HepG2 (cell line): ENCODE results near the gene SRCIN1. TPM values are rescaled to one million over a fixed set of nuclear protein-coding genes. Genes with fewer than 3 reads are reported as not detected.

ENCODE experiments used
- BATF2 ChIP-seq: sonication (generic); formaldehyde crosslinking; IDR thresholded peaks from 2 replicates; pipeline ENCODE4 v1.8.0; 2022; ENCODE audit warnings: mild to moderate bottlenecking, missing genetic modification reagents, moderate library complexity
- EZH2 ChIP-seq: conservative IDR thresholded peaks from 2 replicates; pipeline ENCODE4 v1.6.1; 2012; ENCODE audit warnings: mild to moderate bottlenecking, low read depth, low read length, moderate library complexity
- HCFC1 ChIP-seq: fragments of 150-350 bp; IDR thresholded peaks from 2 replicates; pipeline ENCODE4 v1.6.1; 2014; ENCODE audit warnings: low read depth, low read length
- HINFP ChIP-seq: sonication (generic); formaldehyde crosslinking; IDR thresholded peaks from 2 replicates; pipeline ENCODE4 v1.4.0; 2020; ENCODE audit warnings: low read depth, mild to moderate bottlenecking, missing genetic modification reagents
- ISL2 ChIP-seq: sonication (generic); formaldehyde crosslinking; IDR thresholded peaks from 2 replicates; pipeline ENCODE4 v1.5.0; 2020; ENCODE audit warnings: missing genetic modification reagents
- KAT8 ChIP-seq: IDR thresholded peaks from 2 replicates; pipeline ENCODE4 v1.6.1; 2016; ENCODE audit warnings: missing genetic modification reagents, missing compliant biosample characterization
- MBNL3 ChIP-seq: fragments of 250-450 bp; sonication (Bioruptor Pico); conservative IDR thresholded peaks from 2 replicates; pipeline ENCODE4 v1.8.0; 2022; ENCODE audit warnings: mild to moderate bottlenecking, inconsistent platforms
- MED8 ChIP-seq: sonication (generic); formaldehyde crosslinking; IDR thresholded peaks from 2 replicates; pipeline ENCODE4 v1.8.1; 2023; ENCODE audit warnings: mild to moderate bottlenecking, missing genetic modification reagents; ENCODE audit not compliant: insufficient replicate concordance
- MXD1 ChIP-seq: sonication (generic); formaldehyde crosslinking; IDR thresholded peaks from 2 replicates; pipeline ENCODE4 v1.4.0; 2020; ENCODE audit warnings: mild to moderate bottlenecking, missing genetic modification reagents
- NRL ChIP-seq: sonication (generic); formaldehyde crosslinking; IDR thresholded peaks from 2 replicates; pipeline ENCODE4 v1.5.0; 2020; ENCODE audit warnings: missing genetic modification reagents, mild to moderate bottlenecking, moderate library complexity, borderline replicate concordance
- ZBTB44 ChIP-seq: sonication (generic); formaldehyde crosslinking; IDR thresholded peaks from 2 replicates; pipeline ENCODE4 v1.4.0; 2020; ENCODE audit warnings: missing genetic modification reagents
- ZMYM4 ChIP-seq: sonication (generic); formaldehyde crosslinking; IDR thresholded peaks from 2 replicates; pipeline ENCODE4 v1.8.1; 2023; ENCODE audit warnings: mild to moderate bottlenecking, missing genetic modification reagents
- ZNF274 ChIP-seq: sonication (generic); formaldehyde crosslinking; IDR thresholded peaks from 2 replicates; pipeline ENCODE4 v1.5.1; 2020; ENCODE audit warnings: mild to moderate bottlenecking, missing genetic modification reagents
- ZNF33A ChIP-seq: sonication (generic); formaldehyde crosslinking; IDR thresholded peaks from 2 replicates; pipeline ENCODE4 v1.5.1; 2020; ENCODE audit warnings: missing genetic modification reagents, mild to moderate bottlenecking, moderate library complexity, borderline replicate concordance
- ZNF430 ChIP-seq: sonication (generic); formaldehyde crosslinking; IDR thresholded peaks from 2 replicates; pipeline ENCODE4 v1.9.0; 2021; ENCODE audit warnings: mild to moderate bottlenecking, missing genetic modification reagents
- ZNF672 ChIP-seq: sonication (generic); formaldehyde crosslinking; IDR thresholded peaks from 2 replicates; pipeline ENCODE4 v1.8.1; 2022; ENCODE audit warnings: missing genetic modification reagents
- ZNF775 ChIP-seq: sonication (generic); formaldehyde crosslinking; IDR thresholded peaks from 2 replicates; pipeline ENCODE4 v1.4.0; 2020; ENCODE audit warnings: missing genetic modification reagents, mild to moderate bottlenecking, moderate library complexity, borderline replicate concordance
- polyA plus RNA-seq, 8 experiments: library from polyadenylated mRNA; depleted of rRNA in 3 of 8; stranded (reverse) in 7 of 8; unstranded in 1 of 8; fragments of >200 nt; fragmentation: Illumina TruSeq in 4 of 8; extraction: Trizol in 4 of 8; gene quantifications; 2 replicates each; pipeline versions ENCODE4 v1.2.1 to v1.2.3, GENCODE V29; 2011 to 2016; ENCODE audit warnings: low read depth in 4 of 8, missing spikeins in 1 of 8, mixed read lengths in 1 of 8; ENCODE audit not compliant: insufficient read depth in 1 of 8
- total RNA-seq, 5 experiments: library from RNA; depleted of rRNA; stranded (reverse); fragments of >200 nt; fragmentation: Illumina TruSeq; extraction: Trizol; gene quantifications; 2 replicates each; pipeline ENCODE4 v1.2.3, GENCODE V29; 2016; ENCODE audit warnings: low read depth in 1 of 5
- TF ChIP-seq, protein P1 (sequence below): sonication (generic); formaldehyde crosslinking; IDR thresholded peaks from 2 replicates; pipeline ENCODE4 v1.5.1; 2020; ENCODE audit warnings: missing genetic modification reagents, mild to moderate bottlenecking, borderline replicate concordance
- TF ChIP-seq, protein P2 (sequence below): sonication (generic); formaldehyde crosslinking; IDR thresholded peaks from 2 replicates; pipeline ENCODE4 v1.9.0; 2021; ENCODE audit warnings: missing genetic modification reagents, borderline replicate concordance
- TF ChIP-seq, protein P3 (sequence below): sonication (generic); formaldehyde crosslinking; IDR thresholded peaks from 2 replicates; pipeline ENCODE4 v1.8.0; 2022; ENCODE audit warnings: mild to moderate bottlenecking, missing genetic modification reagents; ENCODE audit not compliant: insufficient replicate concordance

SRCIN1 gene
- total and polyA plus RNA-seq, 2 of the 13 experiments (the other 11 are each of a cell fraction or from before 2014, with no cell fraction given) = 1.2 to 9.6 TPM

DNA sequence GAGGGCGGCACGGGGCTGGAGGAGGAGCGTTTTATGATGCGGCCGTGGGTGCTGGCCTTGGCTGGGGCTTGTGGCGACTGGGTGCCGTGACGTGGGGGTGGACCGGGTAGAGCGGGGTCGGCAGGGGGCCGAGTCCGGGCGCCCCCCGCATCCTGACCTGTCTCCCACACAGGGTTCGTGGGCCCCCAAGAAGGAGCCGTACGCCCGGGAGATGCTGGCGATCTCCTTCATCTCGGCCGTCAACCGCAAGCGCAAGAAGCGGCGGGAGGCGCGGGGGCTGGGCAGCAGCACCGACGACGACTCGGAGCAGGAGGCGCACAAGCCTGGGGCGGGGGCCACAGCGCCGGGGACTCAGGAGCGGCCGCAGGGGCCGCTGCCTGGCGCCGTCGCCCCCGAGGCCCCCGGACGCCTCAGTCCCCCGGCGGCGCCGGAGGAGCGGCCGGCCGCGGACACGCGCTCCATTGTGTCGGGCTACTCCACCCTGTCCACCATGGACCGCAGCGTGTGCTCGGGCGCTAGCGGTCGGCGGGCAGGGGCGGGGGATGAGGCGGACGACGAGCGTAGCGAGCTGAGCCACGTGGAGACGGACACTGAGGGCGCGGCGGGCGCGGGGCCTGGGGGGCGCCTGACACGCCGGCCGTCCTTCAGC is 95.9 kb downstream of the SRCIN1 start (continued):
- TF ChIP-seq ZBTB44 (CRISPR knock-in tag) = no peak
- no peak for TF ChIP-seq MED8 (CRISPR knock-in tag)
- TF ChIP-seq ZNF33A (CRISPR knock-in tag) = no peak
- TF ChIP-seq, protein P1, sequence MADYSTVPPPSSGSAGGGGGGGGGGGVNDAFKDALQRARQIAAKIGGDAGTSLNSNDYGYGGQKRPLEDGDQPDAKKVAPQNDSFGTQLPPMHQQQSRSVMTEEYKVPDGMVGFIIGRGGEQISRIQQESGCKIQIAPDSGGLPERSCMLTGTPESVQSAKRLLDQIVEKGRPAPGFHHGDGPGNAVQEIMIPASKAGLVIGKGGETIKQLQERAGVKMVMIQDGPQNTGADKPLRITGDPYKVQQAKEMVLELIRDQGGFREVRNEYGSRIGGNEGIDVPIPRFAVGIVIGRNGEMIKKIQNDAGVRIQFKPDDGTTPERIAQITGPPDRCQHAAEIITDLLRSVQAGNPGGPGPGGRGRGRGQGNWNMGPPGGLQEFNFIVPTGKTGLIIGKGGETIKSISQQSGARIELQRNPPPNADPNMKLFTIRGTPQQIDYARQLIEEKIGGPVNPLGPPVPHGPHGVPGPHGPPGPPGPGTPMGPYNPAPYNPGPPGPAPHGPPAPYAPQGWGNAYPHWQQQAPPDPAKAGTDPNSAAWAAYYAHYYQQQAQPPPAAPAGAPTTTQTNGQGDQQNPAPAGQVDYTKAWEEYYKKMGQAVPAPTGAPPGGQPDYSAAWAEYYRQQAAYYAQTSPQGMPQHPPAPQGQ (CRISPR knock-in tag) = no peak
- peak; percentile 66; the same call in 1 of the 2 replicates for TF ChIP-seq ZNF672 (CRISPR knock-in tag)
- no peak for TF ChIP-seq HCFC1
- TF ChIP-seq, protein P2, sequence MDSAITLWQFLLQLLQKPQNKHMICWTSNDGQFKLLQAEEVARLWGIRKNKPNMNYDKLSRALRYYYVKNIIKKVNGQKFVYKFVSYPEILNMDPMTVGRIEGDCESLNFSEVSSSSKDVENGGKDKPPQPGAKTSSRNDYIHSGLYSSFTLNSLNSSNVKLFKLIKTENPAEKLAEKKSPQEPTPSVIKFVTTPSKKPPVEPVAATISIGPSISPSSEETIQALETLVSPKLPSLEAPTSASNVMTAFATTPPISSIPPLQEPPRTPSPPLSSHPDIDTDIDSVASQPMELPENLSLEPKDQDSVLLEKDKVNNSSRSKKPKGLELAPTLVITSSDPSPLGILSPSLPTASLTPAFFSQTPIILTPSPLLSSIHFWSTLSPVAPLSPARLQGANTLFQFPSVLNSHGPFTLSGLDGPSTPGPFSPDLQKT (CRISPR knock-in tag) = no peak
- 0 out of 2 replicates have a peak, but pooled peaks have one; percentile 6 for TF ChIP-seq ZMYM4 (CRISPR knock-in tag)
- TF ChIP-seq BATF2 (CRISPR knock-in tag) = 0 out of 2 replicates have a peak, but pooled peaks have one; percentile 66
- TF ChIP-seq EZH2 = no peak
- TF ChIP-seq, protein P3, sequence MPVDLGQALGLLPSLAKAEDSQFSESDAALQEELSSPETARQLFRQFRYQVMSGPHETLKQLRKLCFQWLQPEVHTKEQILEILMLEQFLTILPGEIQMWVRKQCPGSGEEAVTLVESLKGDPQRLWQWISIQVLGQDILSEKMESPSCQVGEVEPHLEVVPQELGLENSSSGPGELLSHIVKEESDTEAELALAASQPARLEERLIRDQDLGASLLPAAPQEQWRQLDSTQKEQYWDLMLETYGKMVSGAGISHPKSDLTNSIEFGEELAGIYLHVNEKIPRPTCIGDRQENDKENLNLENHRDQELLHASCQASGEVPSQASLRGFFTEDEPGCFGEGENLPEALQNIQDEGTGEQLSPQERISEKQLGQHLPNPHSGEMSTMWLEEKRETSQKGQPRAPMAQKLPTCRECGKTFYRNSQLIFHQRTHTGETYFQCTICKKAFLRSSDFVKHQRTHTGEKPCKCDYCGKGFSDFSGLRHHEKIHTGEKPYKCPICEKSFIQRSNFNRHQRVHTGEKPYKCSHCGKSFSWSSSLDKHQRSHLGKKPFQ (CRISPR knock-in tag) = peak; percentile 49
- TF ChIP-seq MXD1 (CRISPR knock-in tag) = peak; percentile 49; the same call in 1 of the 2 replicates
- no peak for TF ChIP-seq KAT8 (CRISPR knock-in tag)
- TF ChIP-seq ZNF430 (CRISPR knock-in tag) = no peak
- TF ChIP-seq ZNF775 (CRISPR knock-in tag) = no peak
- TF ChIP-seq NRL = no peak
- TF ChIP-seq HINFP (CRISPR knock-in tag) = no peak
- no peak for TF ChIP-seq ISL2 (CRISPR knock-in tag)
- TF ChIP-seq MBNL3 (CRISPR knock-in tag) = no peak
- 0 out of 2 replicates have a peak, but pooled peaks have one; percentile 45 for TF ChIP-seq ZNF274 (CRISPR knock-in tag)
